ENCODE results near the gene SNRNP200. TPM values are rescaled to one million over a fixed set of nuclear protein-coding genes. Genes with fewer than 3 reads are reported as not detected.

Gene SNRNP200
- total RNA-seq, 1 experiment from 2014 or later = 231 TPM

GRCh38 chr2:96345868-96346462 is 40.6 kb upstream of the SNRNP200 start:
- DNase-seq (ENCODE audit: low read depth, low spot score) (no peak), ATAC-seq (no peak)
- CTCF ChIA-PET = interaction anchor here (0.6 kb wide), 1 partner anchor 21 kb away, joined by 3 read pairs; the partner anchor contains the start of gene ITPRIPL1
- no peak overlapping the region for H3K27ac ChIP-seq (ENCODE audit: low read length)
- BruUV-seq (replicated peaks) = no TSS peak
- H3K27me3 ChIP-seq (ENCODE audit: control insufficient read depth, insufficient read depth, low read length) = no peaks in the 10 kb centered on the region
- H3K4me3 ChIP-seq (ENCODE audit: low read depth in 2 of 2, low read length in 2 of 2) = no peak overlapping the region
- no peaks in the 10 kb centered on the region for H3K9me3 ChIP-seq (ENCODE audit: control insufficient read depth, insufficient read depth, low read depth, low read length)
- peaks cover 17% of the 10 kb centered on the region for H3K4me1 ChIP-seq (ENCODE audit: control insufficient read depth, insufficient read depth, low read length)
- peaks cover 26% of the 10 kb centered on the region for H3K36me3 ChIP-seq (ENCODE audit: control insufficient read depth, insufficient read depth, low read length)
- intact Hi-C loops (cut with micrococcal nuclease; ENCODE audit: unreplicated experiment) = no loop called here
- no peak for TF ChIP-seq SIN3A (IDR thresholded peaks at IDR 0.05; ENCODE audit: borderline replicate concordance, insufficient read depth, low read depth, low read length)
- TF ChIP-seq TCF7L2 (IDR thresholded peaks at IDR 0.05; ENCODE audit: low read depth, low read length) = no peak
- TF ChIP-seq POLR2AphosphoS5 (IDR thresholded peaks at IDR 0.05; ENCODE audit: low read depth, low read length) = no peak
- TF ChIP-seq REST (IDR thresholded peaks at IDR 0.05; ENCODE audit: insufficient read depth in 1 of 2, low read depth in 2 of 2, low read length in 1 of 2) = no peak
- no peak for TF ChIP-seq CTCF (IDR thresholded peaks at IDR 0.05)
- in situ Hi-C loops (cut with HindIII; ENCODE audit: low pct_unique_long_range_greater_than_20kb, low sequenced_read_pairs) = no loop called here
- POLR2A ChIA-PET = interaction anchor here (0.6 kb wide), 1 partner anchor 24 kb away, joined by 8 read pairs; no protein-coding TSS in a partner anchor

GRCh38 chr2:96345438-96345837 is 40.1 kb upstream of the SNRNP200 start:
- H3K36me3 ChIP-seq (ENCODE audit: control insufficient read depth, insufficient read depth, low read length) = peaks cover 26% of the 10 kb centered on the region
- DNase-seq (ENCODE audit: low read depth, low spot score) = no peak
- POLR2A ChIA-PET = interaction anchor here (0.6 kb wide), 1 partner anchor 23 kb away, joined by 8 read pairs; no protein-coding TSS in a partner anchor
- peak; percentile 71 for ATAC-seq
- H3K27me3 ChIP-seq (ENCODE audit: control insufficient read depth, insufficient read depth, low read length) = no peaks in the 10 kb centered on the region
- H3K9me3 ChIP-seq (ENCODE audit: control insufficient read depth, insufficient read depth, low read depth, low read length) = no peaks in the 10 kb centered on the region
- peaks cover 22% of the 10 kb centered on the region for H3K4me1 ChIP-seq (ENCODE audit: control insufficient read depth, insufficient read depth, low read length)
- TF ChIP-seq CTCF (IDR thresholded peaks at IDR 0.05) (no peak; the same call in 1 of the 2 replicates), POLR2AphosphoS5 (IDR thresholded peaks at IDR 0.05; ENCODE audit: low read depth, low read length) (no peak), TCF7L2 (IDR thresholded peaks at IDR 0.05; ENCODE audit: low read depth, low read length) (no peak), REST (IDR thresholded peaks at IDR 0.05; ENCODE audit: insufficient read depth in 1 of 2, low read depth in 2 of 2, low read length in 1 of 2) (no peak), SIN3A (IDR thresholded peaks at IDR 0.05; ENCODE audit: borderline replicate concordance, insufficient read depth, low read depth, low read length) (no peak)
- H3K27ac ChIP-seq (ENCODE audit: low read length) = no peak overlapping the region
- BruUV-seq (replicated peaks) = no TSS peak
- in situ Hi-C loops (cut with HindIII; ENCODE audit: low pct_unique_long_range_greater_than_20kb, low sequenced_read_pairs) = no loop called here
- intact Hi-C loops (cut with micrococcal nuclease; ENCODE audit: unreplicated experiment) = no loop called here
- no peak overlapping the region for H3K4me3 ChIP-seq (ENCODE audit: low read depth in 2 of 2, low read length in 2 of 2)
- CTCF ChIA-PET = interaction anchor here (0.6 kb wide), 2 partner anchors 21 to 75 kb away, joined by 3 read pairs; partner anchors contain the start of gene ITPRIPL1

Measured in Panc1 (cell line).